Peyer's patch (tissue), 4 donors: Measurements from ENCODE around the gene WSCD1. TPM values are rescaled to one million over a fixed set of nuclear protein-coding genes. Genes with fewer than 3 reads are reported as not detected.

Source experiments
- DNase-seq, 3 donors: peaks; one replicate each; pipeline ENCODE4 v3.0.0-alpha.2; 2017 to 2019
- H3K27ac ChIP-seq, 4 donors: fragments of 200-600 bp; sonication (generic); one replicate each; pipeline ENCODE4 v1.5.1; 2016 to 2019
- H3K27me3 ChIP-seq, 2 donors: fragments of 200-600 bp; sonication (generic); one replicate each; pipeline ENCODE4 v1.5.1; 2019
- H3K36me3 ChIP-seq, 3 donors: fragments of 200-600 bp; sonication (generic); one replicate each; pipeline ENCODE4 v1.5.1; 2016 to 2019
- H3K4me1 ChIP-seq, 4 donors: fragments of 200-600 bp; sonication (generic); one replicate each; pipeline ENCODE4 v1.5.1; 2016 to 2019
- H3K4me3 ChIP-seq, 4 donors: fragments of 200-600 bp; sonication (generic); 1 replicate in 3 of 4; 2 replicates in 1 of 4; pipeline ENCODE4 v1.5.1; 2016 to 2019; ENCODE audit warnings: mild to moderate bottlenecking in 1 of 4
- H3K9me3 ChIP-seq, 4 donors: fragments of 200-600 bp; sonication (generic); one replicate each; pipeline ENCODE4 v1.5.1; 2016 to 2019; ENCODE audit warnings: mild to moderate bottlenecking in 1 of 4
- POLR2A ChIP-seq, 2 donors: fragments of 450-650 bp; IDR thresholded peaks; one replicate each; pipeline ENCODE4 v1.5.1; 2017; ENCODE audit warnings: antibody characterized with exemption in 2 of 2, mild to moderate bottlenecking in 2 of 2, moderate library complexity in 2 of 2
- total RNA-seq, 4 donors: library from RNA; depleted of rRNA; stranded (reverse); fragments of >200 nt; gene quantifications; one replicate each; pipeline ENCODE4 v1.1.0, GENCODE V29; 2016
- TF ChIP-seq, protein P1 (sequence below), 6 experiments: fragments of 450-650 bp in 4 of 6; fragments of 200-600 bp in 2 of 6; sonication (generic) in 1 of 6; IDR thresholded peaks; one replicate each; pipeline ENCODE4 v1.5.1; 2017 to 2019; ENCODE audit warnings: antibody characterized with exemption in 6 of 6, mild to moderate bottlenecking in 3 of 6, moderate library complexity in 1 of 6

Gene WSCD1
- total RNA-seq, 4 donors from 2014 or later: 5.8 to 47.3 (median 42.9) TPM

GRCh38 chr17:6142701-6143100 is 72.5 kb downstream of the WSCD1 start:
- Histone ChIP-seq H3K4me3 (no peak overlapping the region), H3K27me3 (no peaks in the 10 kb centered on the region), H3K36me3 (no peaks in the 10 kb centered on the region), H3K27ac (no peak overlapping the region), H3K9me3 (no peaks in the 10 kb centered on the region), H3K4me1 (no peaks in the 10 kb centered on the region)
- no peak for TF ChIP-seq POLR2A (IDR thresholded peaks at IDR 0.05)
- TF ChIP-seq, protein P1, sequence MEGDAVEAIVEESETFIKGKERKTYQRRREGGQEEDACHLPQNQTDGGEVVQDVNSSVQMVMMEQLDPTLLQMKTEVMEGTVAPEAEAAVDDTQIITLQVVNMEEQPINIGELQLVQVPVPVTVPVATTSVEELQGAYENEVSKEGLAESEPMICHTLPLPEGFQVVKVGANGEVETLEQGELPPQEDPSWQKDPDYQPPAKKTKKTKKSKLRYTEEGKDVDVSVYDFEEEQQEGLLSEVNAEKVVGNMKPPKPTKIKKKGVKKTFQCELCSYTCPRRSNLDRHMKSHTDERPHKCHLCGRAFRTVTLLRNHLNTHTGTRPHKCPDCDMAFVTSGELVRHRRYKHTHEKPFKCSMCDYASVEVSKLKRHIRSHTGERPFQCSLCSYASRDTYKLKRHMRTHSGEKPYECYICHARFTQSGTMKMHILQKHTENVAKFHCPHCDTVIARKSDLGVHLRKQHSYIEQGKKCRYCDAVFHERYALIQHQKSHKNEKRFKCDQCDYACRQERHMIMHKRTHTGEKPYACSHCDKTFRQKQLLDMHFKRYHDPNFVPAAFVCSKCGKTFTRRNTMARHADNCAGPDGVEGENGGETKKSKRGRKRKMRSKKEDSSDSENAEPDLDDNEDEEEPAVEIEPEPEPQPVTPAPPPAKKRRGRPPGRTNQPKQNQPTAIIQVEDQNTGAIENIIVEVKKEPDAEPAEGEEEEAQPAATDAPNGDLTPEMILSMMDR (IDR thresholded peaks at IDR 0.05): no peak
- DNase-seq: no peak

DNA sequence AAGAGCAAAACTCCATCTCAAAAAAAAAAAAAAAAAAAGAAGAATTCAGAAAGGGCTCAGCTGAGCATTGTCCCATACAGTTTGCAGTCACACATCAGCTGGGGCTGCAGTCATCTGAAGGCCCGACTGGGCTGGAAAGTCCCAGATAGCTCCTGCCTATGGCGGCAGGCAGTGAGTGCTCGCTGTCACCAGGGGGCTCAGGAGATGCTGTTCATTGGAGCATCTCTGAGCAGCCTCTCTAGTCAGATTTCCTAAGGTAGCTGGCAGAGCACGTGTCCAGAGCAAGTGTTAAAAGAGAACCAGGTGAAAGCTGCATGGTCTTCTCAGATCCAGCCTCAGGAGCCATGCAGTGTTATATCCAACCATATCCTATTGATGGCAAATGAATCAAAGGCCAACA is 75.8 kb downstream of the WSCD1 start:
- no peaks in the 10 kb centered on the region for H3K27me3 ChIP-seq

DNA sequence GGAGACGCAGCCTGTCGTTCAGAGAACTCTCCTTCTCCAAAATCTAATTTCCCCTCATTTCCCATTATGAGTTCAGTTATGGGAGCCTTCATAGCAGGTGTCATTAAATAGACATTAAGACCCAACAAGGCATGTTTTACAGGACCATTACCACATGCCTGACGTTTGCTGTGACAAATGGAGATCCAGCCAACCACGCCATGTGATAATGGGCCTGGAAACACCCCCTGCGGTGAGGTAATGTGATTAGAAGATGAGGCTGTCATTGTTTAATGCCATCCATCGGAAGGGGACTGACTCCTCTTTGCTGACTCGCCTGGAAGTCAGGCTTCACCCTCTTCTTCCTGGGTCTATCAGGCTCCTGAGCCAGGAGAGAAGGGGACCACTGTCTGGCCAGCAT is 76.9 kb downstream of the WSCD1 start:
- no peak for DNase-seq
- no peak for TF ChIP-seq POLR2A (IDR thresholded peaks at IDR 0.05)
- TF ChIP-seq, protein P1 (IDR thresholded peaks at IDR 0.05): no peak
- H3K27me3 ChIP-seq: no peaks in the 10 kb centered on the region
- no peak overlapping the region for H3K4me3 ChIP-seq
- no peaks in the 10 kb centered on the region for H3K36me3 ChIP-seq
- no peak overlapping the region for H3K27ac ChIP-seq
- H3K4me1 ChIP-seq: no peaks in the 10 kb centered on the region
- no peaks in the 10 kb centered on the region for H3K9me3 ChIP-seq

More for the DNA sequence above, 75.8 kb downstream of the WSCD1 start:
- DNase-seq: no peak
- no peaks in the 10 kb centered on the region for H3K9me3 ChIP-seq
- no peak for TF ChIP-seq POLR2A (IDR thresholded peaks at IDR 0.05)
- TF ChIP-seq, protein P1 (IDR thresholded peaks at IDR 0.05): no peak
- H3K36me3 ChIP-seq: no peaks in the 10 kb centered on the region
- no peaks in the 10 kb centered on the region for H3K4me1 ChIP-seq
- no peak overlapping the region for H3K27ac ChIP-seq
- H3K4me3 ChIP-seq: no peak overlapping the region

- TF ChIP-seq, protein P1 (IDR thresholded peaks at IDR 0.05): no peak
- no peak for TF ChIP-seq POLR2A (IDR thresholded peaks at IDR 0.05)
- DNase-seq: no peak
- no peaks in the 10 kb centered on the region for H3K9me3 ChIP-seq
- no peaks in the 10 kb centered on the region for H3K27me3 ChIP-seq
- H3K4me3 ChIP-seq: no peak overlapping the region
- no peaks in the 10 kb centered on the region for H3K4me1 ChIP-seq
- H3K36me3 ChIP-seq: no peaks in the 10 kb centered on the region
- no peak overlapping the region for H3K27ac ChIP-seq
Observed at GRCh38 chr17:6153375-6153774, 83.2 kb downstream of the WSCD1 start.

DNA sequence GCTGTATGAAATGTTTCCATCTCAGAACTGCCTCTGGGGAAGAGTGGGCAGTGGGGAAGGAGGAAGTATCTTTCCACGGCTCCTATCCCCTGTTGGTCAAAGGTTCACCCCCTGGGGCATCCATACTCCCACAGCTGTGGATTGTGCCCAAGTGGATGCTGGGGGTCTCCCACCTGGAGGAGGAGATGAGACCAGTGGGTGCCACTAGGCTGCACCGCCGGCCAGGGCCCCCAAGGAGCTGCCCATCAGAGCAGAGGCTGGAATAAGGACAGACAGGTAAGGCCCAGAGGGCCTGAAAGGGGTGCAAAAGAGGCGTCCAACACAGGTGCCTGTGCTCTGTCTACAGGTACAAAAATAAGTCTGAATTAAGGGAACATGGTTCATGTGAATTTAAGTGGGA is 87.5 kb downstream of the WSCD1 start:
- no peak overlapping the region for H3K4me3 ChIP-seq
- H3K36me3 ChIP-seq: no peaks in the 10 kb centered on the region
- DNase-seq: no peak
- TF ChIP-seq POLR2A (IDR thresholded peaks at IDR 0.05): no peak
- TF ChIP-seq, protein P1 (IDR thresholded peaks at IDR 0.05): no peak
- H3K27me3 ChIP-seq: no peaks in the 10 kb centered on the region
- no peaks in the 10 kb centered on the region for H3K4me1 ChIP-seq
- no peak overlapping the region for H3K27ac ChIP-seq
- no peaks in the 10 kb centered on the region for H3K9me3 ChIP-seq
